Stimulated activated CD8-positive, alpha-beta memory T cell treated with anti-CD3 and anti-CD28 coated beads, Interleukin-2, amount 100 ng/mL, for 1 hour (primary cell): ENCODE results near the gene NHLRC4.

Source experiments
- DNase-seq, 2 donors: peaks; one replicate each; pipeline ENCODE4 v3.0.0-alpha.2; 2020; ENCODE audit warnings: low read depth in 2 of 2

Gene NHLRC4

DNA sequence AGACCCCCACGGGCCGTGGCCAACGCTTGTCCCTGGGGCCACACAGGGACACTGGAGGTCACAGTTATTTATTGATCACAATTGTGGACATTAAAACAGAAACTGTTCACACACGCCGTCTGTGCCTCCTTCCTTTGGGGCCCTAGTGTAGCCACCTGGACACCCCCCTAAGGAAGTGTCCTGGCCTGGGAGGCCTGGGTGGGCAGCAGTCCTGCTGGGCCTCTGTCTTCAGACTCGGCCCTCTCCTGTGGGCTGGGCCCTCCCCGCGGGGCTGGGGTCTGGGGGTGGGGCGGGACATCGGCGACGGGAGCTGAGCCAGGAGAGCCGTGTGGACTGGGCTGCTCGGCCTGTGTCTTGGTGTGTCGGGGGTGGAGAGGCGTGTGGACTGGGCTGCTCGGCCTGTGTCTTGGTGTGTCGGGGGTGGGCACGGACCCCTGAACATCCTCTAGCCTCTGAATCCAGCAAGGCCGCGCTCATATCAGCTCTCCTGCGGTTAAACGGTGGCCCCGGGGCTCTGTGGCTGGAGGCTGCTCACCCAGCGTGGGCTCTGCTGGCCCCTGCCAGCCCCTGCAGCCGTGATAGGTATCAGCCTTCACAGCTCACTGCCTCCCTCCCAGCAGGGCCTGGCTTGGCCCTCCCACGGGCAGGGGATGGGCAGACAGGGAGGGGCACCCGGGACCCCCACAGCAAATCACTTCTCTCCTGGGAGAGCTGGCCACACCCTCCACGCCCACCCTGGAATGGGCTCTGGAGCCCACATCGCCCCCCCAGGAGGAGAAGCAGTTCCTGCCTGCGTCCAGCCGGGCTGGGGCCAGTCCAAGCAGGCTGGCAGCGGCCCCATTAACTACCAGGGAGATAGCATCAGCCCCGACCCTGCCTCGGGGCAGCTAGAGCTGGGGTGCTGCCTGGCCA is 1.1 kb upstream of the NHLRC4 start:
- DNase-seq = no peak

GRCh38 chr16:567373-568256 is 810 bp downstream of the NHLRC4 start:
- no peak for DNase-seq

- no peak for DNase-seq
These were observed 1.8 kb downstream of the NHLRC4 start for GRCh38 chr16:568401-569258.

DNA sequence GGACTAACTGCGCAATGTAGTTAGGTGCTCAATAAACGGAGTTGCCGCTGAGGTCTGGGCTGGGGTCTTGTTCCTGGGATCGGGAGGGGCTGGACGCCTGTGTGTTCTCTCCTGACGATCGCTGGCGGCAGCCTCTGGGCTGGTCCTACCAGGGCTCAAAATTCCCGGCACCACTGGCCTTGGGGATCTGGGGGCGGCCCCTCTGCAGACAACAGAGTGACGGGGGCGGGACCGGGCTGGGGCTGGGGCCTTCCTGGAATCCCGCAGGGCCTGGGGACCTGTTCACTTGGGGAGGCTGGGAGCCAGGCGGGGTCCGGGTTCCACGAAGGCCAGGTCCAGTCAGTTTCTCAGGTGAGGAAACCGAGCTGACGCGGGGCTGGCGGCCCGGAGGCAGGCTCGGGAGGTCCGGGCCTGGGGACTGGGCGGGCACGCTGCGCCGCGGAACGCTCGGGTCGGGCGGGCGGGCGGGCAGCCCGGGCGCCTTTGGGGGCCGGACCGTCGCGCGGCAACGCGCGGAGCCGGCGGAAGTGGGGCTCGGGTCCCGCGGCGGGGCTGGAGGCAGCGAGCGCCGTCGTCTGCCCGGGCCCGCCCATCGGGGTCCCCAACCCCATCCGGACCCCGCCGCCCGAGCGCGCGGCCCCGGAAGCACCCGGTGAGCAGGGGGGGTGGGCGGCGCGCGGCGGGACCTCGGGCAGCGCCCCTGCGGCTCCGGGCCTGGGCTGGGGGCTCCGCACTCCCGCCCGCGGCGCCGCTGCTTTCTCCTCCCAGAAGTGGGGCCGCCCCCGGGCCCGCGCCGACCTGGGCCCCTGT is 2.8 kb downstream of the NHLRC4 start, which contains the start of gene PIGQ:
Gene PIGQ (plus strand): TSS at position 524 of the 810 bp plus-strand sequence. CDS start 4,107 bp downstream, outside the sequence.
- peak; percentile 34 to 42 for DNase-seq

- DNase-seq = no peak
These were observed 6.3 kb downstream of the NHLRC4 start for GRCh38 chr16:572865-573650.

DNA sequence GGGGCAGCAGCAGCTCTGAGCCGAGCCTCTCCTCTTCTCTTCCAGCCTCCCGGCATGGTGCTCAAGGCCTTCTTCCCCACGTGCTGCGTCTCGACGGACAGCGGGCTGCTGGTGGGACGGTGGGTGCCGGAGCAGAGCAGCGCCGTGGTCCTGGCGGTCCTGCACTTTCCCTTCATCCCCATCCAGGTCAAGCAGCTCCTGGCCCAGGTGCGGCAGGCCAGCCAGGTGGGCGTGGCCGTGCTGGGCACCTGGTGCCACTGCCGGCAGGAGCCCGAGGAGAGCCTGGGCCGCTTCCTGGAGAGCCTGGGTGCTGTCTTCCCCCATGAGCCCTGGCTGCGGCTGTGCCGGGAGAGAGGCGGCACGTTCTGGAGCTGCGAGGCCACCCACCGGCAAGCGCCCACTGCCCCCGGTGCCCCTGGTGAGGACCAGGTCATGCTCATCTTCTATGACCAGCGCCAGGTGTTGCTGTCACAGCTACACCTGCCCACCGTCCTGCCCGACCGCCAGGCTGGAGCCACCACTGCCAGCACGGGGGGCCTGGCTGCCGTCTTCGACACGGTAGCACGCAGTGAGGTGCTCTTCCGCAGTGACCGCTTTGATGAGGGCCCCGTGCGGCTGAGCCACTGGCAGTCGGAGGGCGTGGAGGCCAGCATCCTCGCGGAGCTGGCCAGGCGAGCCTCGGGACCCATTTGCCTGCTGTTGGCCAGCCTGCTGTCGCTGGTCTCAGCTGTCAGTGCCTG is 7.4 kb downstream of the NHLRC4 start:
- no peak for DNase-seq

- DNase-seq = no peak
These were observed 8.8 kb downstream of the NHLRC4 start for GRCh38 chr16:575354-576196.

- no peak for DNase-seq
These were observed 9.5 kb downstream of the NHLRC4 start for GRCh38 chr16:576197-576822.

DNA sequence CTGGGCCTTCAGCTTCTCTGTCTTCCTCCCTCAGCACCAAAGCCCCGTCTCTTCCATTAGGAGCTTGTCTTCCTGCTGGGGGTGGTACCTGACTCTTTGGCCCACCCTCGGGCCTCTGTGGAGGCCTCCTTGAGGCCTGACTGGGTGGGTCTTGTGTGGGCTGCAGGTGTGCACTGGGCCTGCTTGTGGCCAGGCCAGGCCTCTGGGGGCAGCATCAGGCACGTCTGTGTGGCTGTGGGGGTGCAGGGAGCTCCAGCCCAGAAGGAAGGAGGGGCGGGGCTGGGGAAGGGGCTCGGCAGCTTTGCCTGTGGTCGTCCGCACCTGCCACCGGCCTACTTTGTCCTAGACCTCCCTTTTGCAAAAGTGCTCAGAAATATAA is 10.0 kb downstream of the NHLRC4 start:
- DNase-seq = no peak

GRCh38 chr16:577796-578195 is 11.0 kb downstream of the NHLRC4 start:
- DNase-seq = no peak

GRCh38 chr16:578232-578869 is 11.5 kb downstream of the NHLRC4 start:
- DNase-seq = no peak

GRCh38 chr16:578870-579405 is 12.1 kb downstream of the NHLRC4 start:
- DNase-seq = peak; percentile 15 to 37

GRCh38 chr16:580141-580945 is 13.5 kb downstream of the NHLRC4 start:
- no peak for DNase-seq

- no peak for DNase-seq
These were observed 14.2 kb downstream of the NHLRC4 start for GRCh38 chr16:580946-581498.

DNA sequence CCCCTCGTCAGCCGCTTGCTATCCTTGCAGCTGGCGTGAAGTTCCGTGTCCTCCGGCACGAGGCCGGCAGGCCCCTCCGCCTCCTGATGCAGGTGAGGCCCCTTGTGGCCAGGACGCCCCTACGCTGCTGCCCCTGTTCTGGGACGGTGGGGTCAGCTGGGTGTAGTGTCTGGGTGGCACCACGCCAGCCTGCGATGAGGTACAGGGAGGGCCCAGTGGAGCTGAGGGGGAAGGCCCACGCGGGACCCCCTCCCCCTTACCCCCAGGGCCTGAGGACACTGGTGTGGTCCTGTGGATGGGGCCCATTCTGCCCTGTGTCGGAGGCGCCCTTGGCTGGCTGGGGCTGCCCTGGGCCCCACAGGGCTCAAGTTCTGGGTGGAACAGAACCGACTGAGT is 15.4 kb downstream of the NHLRC4 start:
- DNase-seq = no peak
